HepG2 (cell line): ENCODE data around the gene TGM1. TPM values are rescaled to one million over a fixed set of nuclear protein-coding genes. Genes with fewer than 3 reads are reported as not detected.

Experiments
- ATAC-seq: fragments of 200-7000 bp; cut with Tn5 transposase; 3 replicates; pipeline ENCODE4 v1.9.1; 2020; ENCODE audit warnings: mild to moderate bottlenecking, moderate library complexity
- BruUV-seq: library from RNA; stranded (reverse); fragments of 400-500 nt; replicated peaks from 2 replicates; lab custom pipeline; 2021; lab: Mats Ljungman, UMichigan
- CTCF ChIA-PET: fragments of 300-600 bp; formaldehyde crosslinking; extraction: SDS; loops from one replicate; lab custom pipeline; 2021; ENCODE audit warnings: low total read pairs, inconsistent platforms, low intra/inter-chr PET ratio; lab: Yijun Ruan, JAX
- POLR2A ChIA-PET: fragments of 350-600 bp; sonication (Branson Sonifier 250); formaldehyde crosslinking; loops from one replicate; lab custom pipeline; 2020; ENCODE audit warnings: antibody characterized with exemption, inconsistent platforms; lab: Yijun Ruan, JAX
- DNase-seq: peaks from one replicate; pipeline ENCODE4 v3.0.0-alpha.2; 2015; ENCODE audit warnings: low spot score
- FAIRE-seq: peaks from 3 replicates; lab custom pipeline; 2011; peaks lifted over from hg19 to GRCh38; lab: Jason Lieb, UNC
- H2AFZ ChIP-seq: one replicate; pipeline ENCODE4 v1.6.1; 2011; ENCODE audit warnings: low read length, inconsistent platforms
- H3K27ac ChIP-seq: fragments of 300-600 bp; 3 replicates; pipeline ENCODE4 v1.8.0; 2011; ENCODE audit warnings: mixed run types, mild to moderate bottlenecking, mixed read lengths, low read length, inconsistent platforms; ENCODE audit not compliant: insufficient read depth; ENCODE audit errors: extremely low read length
- H3K27me3 ChIP-seq, 2 experiments: fragments of 200-600 bp in 1 of 2; 2 replicates in 1 of 2; 3 replicates in 1 of 2; pipeline versions ENCODE4 v1.6.0 to v1.8.0; 2011; ENCODE audit warnings: low read length in 2 of 2, mild to moderate bottlenecking in 2 of 2, moderate library complexity in 2 of 2, inconsistent platforms in 1 of 2; ENCODE audit not compliant: insufficient read depth in 2 of 2, control insufficient read depth in 1 of 2
- H3K36me3 ChIP-seq, 2 experiments: fragments of 200-600 bp in 1 of 2; replicated peaks in 1 of 2; 2 replicates in 1 of 2; 3 replicates in 1 of 2; pipeline versions ENCODE4 v1.5.1 to v1.8.0; 2011; ENCODE audit warnings: low read length in 2 of 2, inconsistent platforms in 1 of 2; ENCODE audit not compliant: insufficient read depth in 2 of 2, control insufficient read depth in 1 of 2
- H3K4me1 ChIP-seq: 2 replicates; pipeline ENCODE4 v1.5.1; 2012; ENCODE audit warnings: low read length, inconsistent platforms; ENCODE audit not compliant: insufficient read depth
- H3K4me2 ChIP-seq: 2 replicates; pipeline ENCODE4 v1.6.0; 2011; ENCODE audit warnings: low read depth, low read length, inconsistent platforms
- H3K4me3 ChIP-seq, 3 experiments: fragments of 200-600 bp in 1 of 3; sonication (generic), shearing (Covaris generic) in 1 of 3; replicated peaks in 1 of 3; 2 replicates each; pipeline ENCODE4 v1.5.1; 2011 to 2016; ENCODE audit warnings: low read length in 3 of 3, inconsistent platforms in 2 of 3, low read depth in 2 of 3, mild to moderate bottlenecking in 2 of 3, control low read depth in 1 of 3, mixed read lengths in 1 of 3; ENCODE audit not compliant: insufficient read depth in 1 of 3
- H3K79me2 ChIP-seq: one replicate; pipeline ENCODE4 v1.6.1; 2011; ENCODE audit warnings: low read length, inconsistent platforms; ENCODE audit not compliant: insufficient read depth
- H3K9ac ChIP-seq: 2 replicates; pipeline ENCODE4 v1.6.0; 2011; ENCODE audit warnings: mild to moderate bottlenecking, low read depth, low read length, inconsistent platforms; ENCODE audit not compliant: insufficient read depth
- H3K9me3 ChIP-seq: 2 replicates; pipeline ENCODE4 v1.5.1; 2012; ENCODE audit warnings: mild to moderate bottlenecking, low read length
- H4K20me1 ChIP-seq: 2 replicates; pipeline ENCODE4 v1.6.0; 2011; ENCODE audit warnings: inconsistent platforms, mild to moderate bottlenecking, low read length, moderate library complexity; ENCODE audit not compliant: insufficient read depth
- AGO2 ChIP-seq: fragments of 200-400 bp; formaldehyde crosslinking; optimal IDR thresholded peaks from 2 replicates; pipeline ENCODE3; 2017; ENCODE audit warnings: mild to moderate bottlenecking, low read depth, low read length, moderate library complexity
- ARHGAP35 ChIP-seq: sonication (generic); formaldehyde crosslinking; IDR thresholded peaks from 2 replicates; pipeline ENCODE4 v1.9.0; 2022; ENCODE audit warnings: mild to moderate bottlenecking, inconsistent platforms, moderate library complexity, missing genetic modification reagents, borderline replicate concordance
- JUNB ChIP-seq: sonication (generic); formaldehyde crosslinking; IDR thresholded peaks from 2 replicates; pipeline ENCODE4 v1.8.0; 2022; ENCODE audit warnings: missing genetic modification reagents, mild to moderate bottlenecking, borderline replicate concordance
- MAFF ChIP-seq: IDR thresholded peaks from 2 replicates; pipeline ENCODE4 v1.6.1; 2011; ENCODE audit warnings: low read depth, low read length, improper control_type of control experiment
- MAFK ChIP-seq, 2 experiments: IDR thresholded peaks in 1 of 2; conservative IDR thresholded peaks in 1 of 2; 2 replicates each; pipeline ENCODE4 v1.6.1; 2011; ENCODE audit warnings: improper control_type of control experiment in 2 of 2, low read length in 2 of 2
- POLR2AphosphoS5 ChIP-seq: IDR thresholded peaks from 2 replicates; pipeline ENCODE4 v1.6.1; 2012; ENCODE audit warnings: low read depth, low read length
- RBFOX2 ChIP-seq: fragments of 200-400 bp; formaldehyde crosslinking; IDR thresholded peaks from 2 replicates; pipeline ENCODE4 v1.6.1; 2017; ENCODE audit warnings: low read depth, mild to moderate bottlenecking, low read length
- RBM22 ChIP-seq: fragments of 200-400 bp; formaldehyde crosslinking; optimal IDR thresholded peaks from 2 replicates; pipeline ENCODE3; 2017; ENCODE audit warnings: mild to moderate bottlenecking, low read length, moderate library complexity
- REL ChIP-seq: sonication (generic); formaldehyde crosslinking; conservative IDR thresholded peaks from 2 replicates; pipeline ENCODE4 v1.8.0; 2022; ENCODE audit warnings: mild to moderate bottlenecking, missing genetic modification reagents, moderate library complexity
- ZNF777 ChIP-seq: sonication (generic); formaldehyde crosslinking; IDR thresholded peaks from 2 replicates; pipeline ENCODE4 v1.4.0; 2020; ENCODE audit warnings: missing genetic modification reagents
- ZNF788 ChIP-seq: sonication (generic); formaldehyde crosslinking; IDR thresholded peaks from 2 replicates; pipeline ENCODE4 v1.5.0; 2020; ENCODE audit warnings: mild to moderate bottlenecking, missing genetic modification reagents, borderline replicate concordance
- WGBS: methylation state at CpG from one replicate; pipeline ENCODE4 v1.1.6; 2017; ENCODE audit warnings: low lambda C conversion rate; 5-methylcytosine and 5-hydroxymethylcytosine counted together
- in situ Hi-C: cut with HindIII; loops from 2 replicates; pipeline ENCODE4 v1.10.0; 2017; ENCODE audit warnings: low pct_unique_long_range_greater_than_20kb; ENCODE audit not compliant: extremely low pct_ligation_motif_present
- intact Hi-C: fragments of 100-400 bp; cut with micrococcal nuclease; formaldehyde crosslinking; loops from one replicate; pipeline ENCODE4 v1.10.0; 2022; ENCODE audit not compliant: unreplicated experiment
- polyA plus RNA-seq, 8 experiments: library from polyadenylated mRNA; depleted of rRNA in 3 of 8; stranded (reverse) in 7 of 8; unstranded in 1 of 8; fragments of >200 nt; fragmentation: Illumina TruSeq in 4 of 8; extraction: Trizol in 4 of 8; gene quantifications; 2 replicates each; pipeline versions ENCODE4 v1.2.1 to v1.2.3, GENCODE V29; 2011 to 2016; ENCODE audit warnings: low read depth in 4 of 8, missing spikeins in 1 of 8, mixed read lengths in 1 of 8; ENCODE audit not compliant: insufficient read depth in 1 of 8
- total RNA-seq, 5 experiments: library from RNA; depleted of rRNA; stranded (reverse); fragments of >200 nt; fragmentation: Illumina TruSeq; extraction: Trizol; gene quantifications; 2 replicates each; pipeline ENCODE4 v1.2.3, GENCODE V29; 2016; ENCODE audit warnings: low read depth in 1 of 5
- TF ChIP-seq, protein P1 (sequence below): sonication (generic); formaldehyde crosslinking; IDR thresholded peaks from 2 replicates; pipeline ENCODE4 v1.4.0; 2020; ENCODE audit warnings: missing genetic modification reagents
- TF ChIP-seq, protein P2 (sequence below), 2 experiments: fragments of 450-650 bp in 1 of 2; sonication (generic) in 1 of 2; formaldehyde crosslinking; IDR thresholded peaks; 2 replicates each; pipeline versions ENCODE4 v1.5.0 to v1.8.0; 2020 to 2022; ENCODE audit warnings: mild to moderate bottlenecking in 1 of 2, missing genetic modification reagents in 1 of 2
- TF ChIP-seq, protein P3 (sequence below): sonication (generic); formaldehyde crosslinking; IDR thresholded peaks from 2 replicates; pipeline ENCODE4 v1.5.1; 2020; ENCODE audit warnings: mild to moderate bottlenecking, missing genetic modification reagents, borderline replicate concordance

The TGM1 gene
- total and polyA plus RNA-seq, 2 of the 13 experiments (the other 11 are each of a cell fraction or from before 2014, with no cell fraction given) = 3.2 to 10.6 TPM

DNA sequence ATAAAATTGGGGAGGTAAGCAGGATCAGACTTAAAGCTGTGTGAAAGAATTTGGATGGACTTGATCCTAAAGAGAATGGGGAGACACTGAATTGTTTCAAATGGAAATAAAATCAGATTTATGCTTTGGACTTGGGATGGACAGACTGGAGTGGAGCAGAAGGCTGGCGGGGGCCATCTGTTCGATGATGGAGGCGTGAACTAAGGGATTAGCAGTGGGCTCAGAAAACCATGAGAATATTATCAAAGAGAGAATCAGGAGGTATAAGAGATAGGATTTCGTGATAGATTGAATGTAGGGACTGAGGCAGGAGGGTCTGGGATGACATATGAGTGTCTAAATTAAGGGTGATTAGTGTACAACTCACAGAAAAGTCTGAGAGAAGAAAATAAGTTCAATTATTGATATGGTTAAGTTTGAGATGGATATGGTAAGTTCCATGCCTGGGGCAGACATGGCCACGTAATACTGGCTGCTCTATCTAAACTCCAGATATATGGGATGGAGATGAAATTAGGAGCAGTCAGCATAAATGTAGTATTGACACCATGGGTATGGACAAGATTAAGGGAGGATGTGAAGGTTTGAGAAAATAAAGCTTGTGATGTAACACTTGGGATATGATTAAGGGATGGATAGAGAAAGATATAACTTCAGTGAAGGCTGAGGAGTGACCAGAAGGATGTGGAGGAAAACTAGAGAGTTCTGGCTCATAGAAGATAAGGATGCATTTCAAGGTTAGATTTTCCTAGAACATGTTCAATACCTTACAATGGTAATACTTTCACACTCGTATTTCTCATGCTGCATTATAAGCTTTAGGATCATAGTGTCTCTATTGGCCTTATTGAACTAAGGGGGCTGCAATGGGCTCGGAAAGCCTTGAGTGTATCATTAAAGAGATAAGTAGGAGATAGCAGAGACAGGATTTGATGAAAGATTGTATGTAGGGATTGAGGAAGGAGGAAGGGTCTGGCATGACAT is 58.5 kb downstream of the TGM1 start:
- in situ Hi-C loops = no loop called here
- DNase-seq (no peak), FAIRE-seq (no peak), ATAC-seq (no peak)
- Histone ChIP-seq H4K20me1 (no peaks in the 10 kb centered on the region), H3K4me1 (no peaks in the 10 kb centered on the region), H3K9me3 (no peaks in the 10 kb centered on the region), H3K4me3 (no peak overlapping the region), H3K4me2 (no peak overlapping the region), H3K27ac (no peak overlapping the region), H3K79me2 (no peaks in the 10 kb centered on the region), H2AFZ (no peak overlapping the region), H3K27me3 (no peaks in the 10 kb centered on the region), H3K9ac (no peak overlapping the region), H3K36me3 (peaks cover 32 to 41% of the 10 kb centered on the region in 2 experiments; a peak in 4 of 5 replicates)
- ChIA-PET CTCF (no interaction called here), POLR2A (interaction anchor here (0.8 to 2.9 kb wide), 6 partner anchors 8 to 63 kb away, joined by 3 to 23 read pairs (median 6); partner anchors contain the start of genes CHMP4A, EMC9, PSME2 and RNF31)
- WGBS = 95% methylated on average over 7 of the region's 7 CpGs
- BruUV-seq = no TSS peak
- intact Hi-C loops = no loop called here
- TF ChIP-seq MAFK (conservative IDR thresholded peaks at IDR 0.05 in 1 of 2, IDR thresholded peaks at IDR 0.05 in 1 of 2; ENCODE audit: low read length in 2 of 2) (peak; percentile 90 to 92), POLR2AphosphoS5 (peak; percentile 24; the same call in 1 of the 2 replicates), AGO2 (peak; percentile 67), ARHGAP35 (CRISPR knock-in tag) (no peak), ZNF788 (no peak), RBM22 (peak; percentile 58), ZNF777 (CRISPR knock-in tag) (no peak), MAFF (peak; percentile 88), RBFOX2 (peak; percentile 61), REL (CRISPR knock-in tag) (0 out of 2 replicates have a peak, but pooled peaks have one; percentile 52), JUNB (CRISPR knock-in tag) (peak; percentile 37; the same call in 1 of the 2 replicates)
- TF ChIP-seq, protein P1, sequence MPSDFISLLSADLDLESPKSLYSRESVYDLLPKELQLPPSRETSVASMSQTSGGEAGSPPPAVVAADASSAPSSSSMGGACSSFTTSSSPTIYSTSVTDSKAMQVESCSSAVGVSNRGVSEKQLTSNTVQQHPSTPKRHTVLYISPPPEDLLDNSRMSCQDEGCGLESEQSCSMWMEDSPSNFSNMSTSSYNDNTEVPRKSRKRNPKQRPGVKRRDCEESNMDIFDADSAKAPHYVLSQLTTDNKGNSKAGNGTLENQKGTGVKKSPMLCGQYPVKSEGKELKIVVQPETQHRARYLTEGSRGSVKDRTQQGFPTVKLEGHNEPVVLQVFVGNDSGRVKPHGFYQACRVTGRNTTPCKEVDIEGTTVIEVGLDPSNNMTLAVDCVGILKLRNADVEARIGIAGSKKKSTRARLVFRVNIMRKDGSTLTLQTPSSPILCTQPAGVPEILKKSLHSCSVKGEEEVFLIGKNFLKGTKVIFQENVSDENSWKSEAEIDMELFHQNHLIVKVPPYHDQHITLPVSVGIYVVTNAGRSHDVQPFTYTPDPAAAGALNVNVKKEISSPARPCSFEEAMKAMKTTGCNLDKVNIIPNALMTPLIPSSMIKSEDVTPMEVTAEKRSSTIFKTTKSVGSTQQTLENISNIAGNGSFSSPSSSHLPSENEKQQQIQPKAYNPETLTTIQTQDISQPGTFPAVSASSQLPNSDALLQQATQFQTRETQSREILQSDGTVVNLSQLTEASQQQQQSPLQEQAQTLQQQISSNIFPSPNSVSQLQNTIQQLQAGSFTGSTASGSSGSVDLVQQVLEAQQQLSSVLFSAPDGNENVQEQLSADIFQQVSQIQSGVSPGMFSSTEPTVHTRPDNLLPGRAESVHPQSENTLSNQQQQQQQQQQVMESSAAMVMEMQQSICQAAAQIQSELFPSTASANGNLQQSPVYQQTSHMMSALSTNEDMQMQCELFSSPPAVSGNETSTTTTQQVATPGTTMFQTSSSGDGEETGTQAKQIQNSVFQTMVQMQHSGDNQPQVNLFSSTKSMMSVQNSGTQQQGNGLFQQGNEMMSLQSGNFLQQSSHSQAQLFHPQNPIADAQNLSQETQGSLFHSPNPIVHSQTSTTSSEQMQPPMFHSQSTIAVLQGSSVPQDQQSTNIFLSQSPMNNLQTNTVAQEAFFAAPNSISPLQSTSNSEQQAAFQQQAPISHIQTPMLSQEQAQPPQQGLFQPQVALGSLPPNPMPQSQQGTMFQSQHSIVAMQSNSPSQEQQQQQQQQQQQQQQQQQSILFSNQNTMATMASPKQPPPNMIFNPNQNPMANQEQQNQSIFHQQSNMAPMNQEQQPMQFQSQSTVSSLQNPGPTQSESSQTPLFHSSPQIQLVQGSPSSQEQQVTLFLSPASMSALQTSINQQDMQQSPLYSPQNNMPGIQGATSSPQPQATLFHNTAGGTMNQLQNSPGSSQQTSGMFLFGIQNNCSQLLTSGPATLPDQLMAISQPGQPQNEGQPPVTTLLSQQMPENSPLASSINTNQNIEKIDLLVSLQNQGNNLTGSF = no peak
- TF ChIP-seq, protein P2, sequence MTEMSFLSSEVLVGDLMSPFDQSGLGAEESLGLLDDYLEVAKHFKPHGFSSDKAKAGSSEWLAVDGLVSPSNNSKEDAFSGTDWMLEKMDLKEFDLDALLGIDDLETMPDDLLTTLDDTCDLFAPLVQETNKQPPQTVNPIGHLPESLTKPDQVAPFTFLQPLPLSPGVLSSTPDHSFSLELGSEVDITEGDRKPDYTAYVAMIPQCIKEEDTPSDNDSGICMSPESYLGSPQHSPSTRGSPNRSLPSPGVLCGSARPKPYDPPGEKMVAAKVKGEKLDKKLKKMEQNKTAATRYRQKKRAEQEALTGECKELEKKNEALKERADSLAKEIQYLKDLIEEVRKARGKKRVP (CRISPR knock-in tag; IDR thresholded peaks at IDR 0.05) = 0 out of 4 replicates have a peak, but pooled peaks of 1 of the 2 experiments have one; percentile 29
- TF ChIP-seq, protein P3, sequence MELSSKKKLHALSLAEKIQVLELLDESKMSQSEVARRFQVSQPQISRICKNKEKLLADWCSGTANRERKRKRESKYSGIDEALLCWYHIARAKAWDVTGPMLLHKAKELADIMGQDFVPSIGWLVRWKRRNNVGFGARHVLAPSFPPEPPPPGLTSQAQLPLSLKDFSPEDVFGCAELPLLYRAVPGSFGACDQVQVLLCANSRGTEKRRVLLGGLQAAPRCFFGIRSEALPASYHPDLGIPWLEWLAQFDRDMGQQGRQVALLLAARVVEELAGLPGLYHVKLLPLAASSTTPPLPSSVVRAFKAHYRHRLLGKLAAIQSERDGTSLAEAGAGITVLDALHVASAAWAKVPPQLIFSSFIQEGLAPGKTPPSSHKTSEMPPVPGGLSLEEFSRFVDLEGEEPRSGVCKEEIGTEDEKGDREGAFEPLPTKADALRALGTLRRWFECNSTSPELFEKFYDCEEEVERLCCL (CRISPR knock-in tag) = 0 out of 2 replicates have a peak, but pooled peaks have one; percentile 30
